HG02642 (cell line): Measurements from ENCODE around the gene LTF.
A peak's percentile ranks its signal among the peaks of the same experiment; 100 is the strongest.
"Not testable (repeated sequence)": the region's sequence is repeated elsewhere in the genome, so short reads cannot be mapped to it uniquely, and the experiment has no call there.

Source experiments
- ATAC-seq: cut with Tn5 transposase; IDR thresholded peaks from one replicate; pipeline ENCODE4 v1.9.1; 2021; ENCODE audit warnings: mild to moderate bottlenecking; ENCODE audit not compliant: unreplicated experiment, poor library complexity

LTF gene

GRCh38 chr3:46447228-46447985, 17.3 kb downstream of the LTF start:
- ATAC-seq: no peak

- ATAC-seq: no peak
Measured at GRCh38 chr3:46442576-46443530, 21.9 kb downstream of the LTF start.

GRCh38 chr3:46440531-46441294, 24.0 kb downstream of the LTF start:
- ATAC-seq: peak; percentile 59

GRCh38 chr3:46438831-46439230, 25.9 kb downstream of the LTF start:
- no peak for ATAC-seq

GRCh38 chr3:46435081-46435726, 29.5 kb downstream of the LTF start:
- ATAC-seq: no peak

GRCh38 chr3:46433841-46434240, 30.9 kb downstream of the LTF start:
- no peak for ATAC-seq

GRCh38 chr3:46433118-46433517, 31.6 kb downstream of the LTF start:
- ATAC-seq: not testable (repeated sequence)

GRCh38 chr3:46431905-46432304, 32.8 kb downstream of the LTF start:
- not testable (repeated sequence) for ATAC-seq

- ATAC-seq: not testable (repeated sequence)
Measured at GRCh38 chr3:46430879-46431278, 33.8 kb downstream of the LTF start.

- ATAC-seq: no peak
Measured at GRCh38 chr3:46429671-46430070, 35.0 kb downstream of the LTF start.

- no peak for ATAC-seq
Measured at GRCh38 chr3:46429250-46429649, 35.5 kb downstream of the LTF start.

- ATAC-seq: no peak
Measured at GRCh38 chr3:46427916-46428833, 36.5 kb downstream of the LTF start.

GRCh38 chr3:46427404-46427803, 37.3 kb downstream of the LTF start:
- not testable (repeated sequence) for ATAC-seq

- not testable (repeated sequence) for ATAC-seq
Measured at GRCh38 chr3:46426476-46426875, 38.2 kb downstream of the LTF start.

- no peak for ATAC-seq
Measured at GRCh38 chr3:46423588-46423987, 41.1 kb downstream of the LTF start.

GRCh38 chr3:46422617-46423016, 42.1 kb downstream of the LTF start:
- no peak for ATAC-seq

GRCh38 chr3:46420931-46421330, 43.8 kb downstream of the LTF start:
- ATAC-seq: no peak

- no peak for ATAC-seq
Measured at GRCh38 chr3:46419816-46420215, 44.9 kb downstream of the LTF start.
